ENCODE results near the gene TMEM72. TPM values are rescaled to one million over a fixed set of nuclear protein-coding genes. Genes with fewer than 3 reads are reported as not detected.

Gene TMEM72
- total RNA-seq, 1 donor from 2014 or later: 0.10 TPM

GRCh38 chr10:44980309-44981171 is 69.4 kb downstream of the TMEM72 start:
- no peak for DNase-seq

DNA sequence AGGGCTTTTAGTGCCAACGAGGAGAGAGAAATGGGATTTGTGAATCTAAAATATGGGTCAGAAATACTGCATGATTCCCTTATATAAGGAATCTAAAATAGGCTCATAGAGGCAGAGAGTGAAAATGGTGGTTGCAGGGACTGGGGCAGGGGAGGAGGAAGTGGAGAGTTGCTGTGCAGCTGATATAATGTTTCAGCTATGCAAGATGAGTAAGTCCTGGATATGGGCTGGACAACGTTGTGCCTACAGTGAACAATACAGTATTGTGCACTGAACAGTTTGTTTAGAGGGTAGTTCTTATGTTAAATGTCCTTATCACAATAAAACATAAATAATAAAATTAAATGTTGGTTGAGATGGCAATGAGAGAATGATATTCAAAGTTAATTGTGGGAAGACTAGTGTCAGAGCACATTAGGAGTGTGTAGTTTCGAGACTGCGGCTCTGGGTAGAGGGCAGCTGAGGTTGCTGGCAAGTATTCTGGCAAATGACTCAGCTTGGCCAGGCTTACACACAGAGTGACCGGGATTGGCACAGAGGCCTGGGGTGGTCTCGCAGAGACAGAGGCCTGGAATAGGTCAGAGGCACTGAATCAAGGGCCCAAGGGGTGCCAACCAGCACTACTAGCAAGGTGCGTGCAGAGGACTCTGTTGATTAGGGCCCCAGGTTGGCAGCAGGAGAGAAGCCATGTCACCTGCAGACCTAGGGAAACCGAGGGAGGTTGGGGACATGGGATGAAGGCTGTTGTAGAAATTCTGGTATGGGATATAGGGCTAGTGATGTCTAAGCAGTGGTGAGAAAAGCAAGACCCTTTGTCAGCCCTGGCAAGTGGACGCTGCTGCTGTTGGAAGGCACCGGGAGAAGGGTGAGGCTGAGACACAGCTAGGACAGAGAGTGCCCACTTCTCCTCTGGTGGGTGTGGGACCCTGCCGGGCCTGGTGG is 70.3 kb downstream of the TMEM72 start:
- peak; percentile 36 for DNase-seq

DNA sequence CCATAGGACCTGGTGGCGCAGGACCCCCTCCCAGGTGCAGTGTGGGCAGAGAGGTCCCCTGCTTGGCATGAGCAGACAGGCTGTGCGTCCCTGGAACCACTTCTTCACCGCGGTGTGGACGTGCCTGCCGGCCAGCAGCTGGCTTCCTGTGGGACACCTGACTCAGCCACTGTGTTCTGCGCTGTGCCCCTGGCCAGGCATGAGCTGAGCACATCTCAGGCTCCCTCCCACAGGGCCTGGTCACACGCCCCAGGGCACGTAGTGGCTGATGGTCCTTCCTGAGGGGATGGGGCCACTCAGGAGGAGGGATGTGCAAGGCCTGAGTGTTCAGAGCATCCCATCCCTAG is 71.0 kb downstream of the TMEM72 start:
- peak; percentile 7 for DNase-seq

GRCh38 chr10:44982496-44982895 is 71.4 kb downstream of the TMEM72 start:
- DNase-seq: no peak

DNA sequence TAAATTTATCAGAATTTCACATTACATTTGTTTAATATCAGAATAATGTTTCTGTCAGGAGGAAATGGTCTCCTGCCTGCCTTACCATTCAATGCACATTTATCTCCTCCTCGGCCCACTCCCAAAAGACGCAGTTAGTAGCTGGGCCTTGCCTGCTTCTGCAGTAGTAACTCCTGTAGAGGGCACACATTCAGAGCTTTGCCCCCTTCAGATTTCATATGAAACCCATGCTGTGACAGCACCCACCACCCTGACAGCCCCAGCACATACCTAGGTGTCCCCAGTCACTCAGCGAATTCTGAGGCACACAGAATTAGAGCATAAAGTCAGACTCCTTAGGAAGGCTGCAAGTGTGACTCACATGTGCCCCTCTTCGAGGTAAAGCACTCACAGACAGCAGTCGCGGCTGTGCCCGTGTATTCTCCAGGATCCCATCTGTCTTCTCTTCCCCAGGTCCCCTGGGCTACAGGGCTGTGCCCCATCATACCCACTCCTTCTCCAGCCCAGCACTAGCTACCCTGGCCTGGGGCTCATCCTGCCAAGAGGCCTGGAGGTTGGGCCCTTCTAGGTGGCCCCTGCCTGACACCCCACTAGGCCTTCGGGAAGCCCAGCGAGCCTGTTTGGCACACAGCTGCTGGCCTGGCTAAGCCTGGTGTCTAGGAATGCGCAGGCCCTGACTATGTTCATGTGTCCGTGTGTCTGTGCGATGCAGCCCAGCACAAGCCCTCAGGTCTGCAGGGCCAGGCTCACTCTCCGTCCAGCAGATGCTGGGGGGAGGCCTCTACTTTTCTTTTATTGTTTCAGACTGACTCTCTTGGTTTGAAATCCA is 72.1 kb downstream of the TMEM72 start:
- DNase-seq: no peak

GRCh38 chr10:44983895-44984278 is 72.8 kb downstream of the TMEM72 start:
- no peak for DNase-seq

DNA sequence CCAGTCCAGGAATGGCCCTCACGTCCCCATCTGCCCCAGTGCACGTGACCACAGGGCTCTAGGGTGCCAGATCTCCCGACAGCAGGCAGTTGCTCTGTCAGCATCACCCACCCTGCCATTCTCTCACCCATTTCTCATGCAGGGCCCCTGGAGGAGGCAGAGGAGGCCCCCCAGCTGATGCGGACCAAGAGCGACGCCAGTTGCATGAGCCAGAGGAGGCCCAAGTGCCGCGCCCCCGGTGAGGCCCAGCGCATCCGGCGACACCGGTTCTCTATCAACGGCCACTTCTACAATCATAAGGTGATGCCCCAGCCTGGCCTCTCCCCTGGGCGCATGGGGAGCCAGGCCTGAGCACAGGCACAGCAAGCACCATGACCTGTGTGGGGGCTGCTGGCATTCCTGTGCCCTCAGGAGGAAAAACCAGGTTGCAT is 73.5 kb downstream of the TMEM72 start:
- DNase-seq: no peak

GRCh38 chr10:44985175-44985681 is 74.1 kb downstream of the TMEM72 start:
- DNase-seq: no peak

DNA sequence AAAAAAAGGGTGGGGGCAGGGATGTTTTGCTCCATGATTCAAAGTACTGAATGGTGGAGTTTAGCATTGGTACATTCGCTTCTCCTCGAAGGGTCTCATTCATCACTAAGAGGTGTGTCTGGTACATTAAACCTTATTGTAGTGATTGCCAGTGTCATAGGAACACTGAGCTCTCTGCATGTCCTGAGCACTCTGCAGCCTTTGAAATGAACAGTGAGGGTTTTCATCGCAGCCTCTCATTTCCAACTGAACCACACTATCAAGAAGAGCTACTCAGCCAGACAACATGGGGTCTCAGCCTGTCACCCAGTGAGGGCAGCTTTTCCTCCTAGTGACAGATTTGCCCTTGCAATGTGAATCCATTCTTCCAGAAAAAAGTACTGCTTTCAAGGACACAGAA is 75.0 kb downstream of the TMEM72 start:
- DNase-seq: no peak

Other genes starting within 250 kb of the TMEM72 start
- 9.5 TPM for gene RASSF4, start 48.5 kb downstream of the TMEM72 start, total RNA-seq
- 29.6 TPM for gene DEPP1, start 67.5 kb downstream of the TMEM72 start, total RNA-seq
- gene ZNF22, start 89.6 kb downstream of the TMEM72 start, total RNA-seq: 31.3 TPM